Tibial artery (tissue), 4 donors: ENCODE measurements around the gene ERCC6.

Experiments used
- DNase-seq, 2 donors: peaks; one replicate each; pipeline ENCODE4 v3.0.0-alpha.2; 2019
- H3K27ac ChIP-seq, 2 donors: fragments of 200-600 bp; sonication (generic) in 1 of 2; 1 replicate in 1 of 2; 2 replicates in 1 of 2; pipeline ENCODE4 v1.5.1; 2018 to 2019; ENCODE audit warnings: mild to moderate bottlenecking in 1 of 2
- H3K27me3 ChIP-seq, 2 donors: fragments of 200-600 bp; sonication (generic) in 1 of 2; one replicate each; pipeline versions ENCODE4 v1.5.1 to v1.6.0; 2016 to 2019
- H3K36me3 ChIP-seq, 3 donors: fragments of 200-600 bp; sonication (generic) in 2 of 3; one replicate each; pipeline ENCODE4 v1.5.1; 2016 to 2019; ENCODE audit warnings: mild to moderate bottlenecking in 2 of 3
- H3K4me1 ChIP-seq, 4 donors: fragments of 200-600 bp; sonication (generic) in 2 of 4; 1 replicate in 3 of 4; 2 replicates in 1 of 4; pipeline ENCODE4 v1.5.1; 2016 to 2019
- H3K4me3 ChIP-seq, 2 donors: fragments of 200-600 bp; sonication (generic) in 1 of 2; 1 replicate in 1 of 2; 2 replicates in 1 of 2; pipeline ENCODE4 v1.5.1; 2018 to 2019; ENCODE audit warnings: mild to moderate bottlenecking in 2 of 2
- H3K9me3 ChIP-seq, 3 donors: fragments of 200-600 bp; sonication (generic) in 1 of 3; one replicate each; pipeline ENCODE4 v1.5.1; 2016 to 2019
- intact Hi-C: fragments of 100-400 bp; cut with DNase I; formaldehyde crosslinking; loops from one replicate; pipeline ENCODE4 v1.15.0; 2023; ENCODE audit warnings: low total_unique reads
- TF ChIP-seq, protein P1 (sequence below), 2 experiments: fragments of 200-600 bp in 1 of 2; fragments of 450-650 bp in 1 of 2; IDR thresholded peaks; one replicate each; pipeline ENCODE4 v1.5.1; 2017 to 2019; ENCODE audit warnings: antibody characterized with exemption in 2 of 2, mild to moderate bottlenecking in 1 of 2, moderate library complexity in 1 of 2

The ERCC6 gene

GRCh38 chr10:49527061-49527460 lies 11.9 kb downstream of the ERCC6 start:
- intact Hi-C loops: no loop called here
- Histone ChIP-seq H3K9me3 (no peaks in the 10 kb centered on the region), H3K4me1 (peaks cover 0 to 9% (median 4%) of the 10 kb centered on the region in 4 donors), H3K27ac (no peak overlapping the region), H3K4me3 (no peak overlapping the region), H3K36me3 (peaks cover 30 to 83% (median 55%) of the 10 kb centered on the region in 3 donors), H3K27me3 (no peaks in the 10 kb centered on the region)
- no peak for DNase-seq
- TF ChIP-seq, protein P1, sequence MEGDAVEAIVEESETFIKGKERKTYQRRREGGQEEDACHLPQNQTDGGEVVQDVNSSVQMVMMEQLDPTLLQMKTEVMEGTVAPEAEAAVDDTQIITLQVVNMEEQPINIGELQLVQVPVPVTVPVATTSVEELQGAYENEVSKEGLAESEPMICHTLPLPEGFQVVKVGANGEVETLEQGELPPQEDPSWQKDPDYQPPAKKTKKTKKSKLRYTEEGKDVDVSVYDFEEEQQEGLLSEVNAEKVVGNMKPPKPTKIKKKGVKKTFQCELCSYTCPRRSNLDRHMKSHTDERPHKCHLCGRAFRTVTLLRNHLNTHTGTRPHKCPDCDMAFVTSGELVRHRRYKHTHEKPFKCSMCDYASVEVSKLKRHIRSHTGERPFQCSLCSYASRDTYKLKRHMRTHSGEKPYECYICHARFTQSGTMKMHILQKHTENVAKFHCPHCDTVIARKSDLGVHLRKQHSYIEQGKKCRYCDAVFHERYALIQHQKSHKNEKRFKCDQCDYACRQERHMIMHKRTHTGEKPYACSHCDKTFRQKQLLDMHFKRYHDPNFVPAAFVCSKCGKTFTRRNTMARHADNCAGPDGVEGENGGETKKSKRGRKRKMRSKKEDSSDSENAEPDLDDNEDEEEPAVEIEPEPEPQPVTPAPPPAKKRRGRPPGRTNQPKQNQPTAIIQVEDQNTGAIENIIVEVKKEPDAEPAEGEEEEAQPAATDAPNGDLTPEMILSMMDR (IDR thresholded peaks at IDR 0.05): no peak

DNA sequence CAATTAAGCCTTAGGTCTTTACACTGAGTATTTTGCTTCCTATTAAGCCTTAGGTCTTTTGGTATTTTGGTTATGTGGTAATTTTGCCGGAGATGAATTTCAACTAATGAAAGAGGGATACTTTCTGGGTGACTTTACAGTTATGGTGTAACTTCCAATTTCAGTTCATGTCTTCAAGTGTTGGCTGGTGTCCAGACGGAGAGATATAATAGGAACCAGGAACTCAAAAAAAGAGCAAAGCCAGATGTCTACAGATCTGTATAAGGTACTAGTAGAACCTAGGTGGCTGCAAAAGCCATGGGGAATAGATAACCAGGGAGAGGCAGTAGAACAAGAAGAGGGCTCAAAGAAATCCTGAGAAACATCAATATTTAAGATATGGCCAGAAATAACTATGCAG lies 12.3 kb downstream of the ERCC6 start:
- Histone ChIP-seq H3K4me3 (no peak overlapping the region), H3K36me3 (peaks cover 26 to 79% (median 51%) of the 10 kb centered on the region in 3 donors), H3K4me1 (peaks cover 0 to 8% (median 2%) of the 10 kb centered on the region in 4 donors), H3K27ac (no peak overlapping the region), H3K27me3 (no peaks in the 10 kb centered on the region), H3K9me3 (no peaks in the 10 kb centered on the region)
- TF ChIP-seq, protein P1 (IDR thresholded peaks at IDR 0.05): no peak
- no peak for DNase-seq
- intact Hi-C loops: no loop called here

GRCh38 chr10:49524496-49524895 lies 14.4 kb downstream of the ERCC6 start:
- no peak overlapping the region for H3K4me3 ChIP-seq
- no peak for DNase-seq
- intact Hi-C loops: no loop called here
- H3K27ac ChIP-seq: no peak overlapping the region
- peaks cover 0 to 13% (median 2%) of the 10 kb centered on the region in 4 donors for H3K4me1 ChIP-seq
- TF ChIP-seq, protein P1 (IDR thresholded peaks at IDR 0.05): no peak
- H3K36me3 ChIP-seq: peaks cover 16 to 80% (median 59%) of the 10 kb centered on the region in 3 donors
- no peaks in the 10 kb centered on the region for H3K9me3 ChIP-seq
- H3K27me3 ChIP-seq: no peaks in the 10 kb centered on the region

DNA sequence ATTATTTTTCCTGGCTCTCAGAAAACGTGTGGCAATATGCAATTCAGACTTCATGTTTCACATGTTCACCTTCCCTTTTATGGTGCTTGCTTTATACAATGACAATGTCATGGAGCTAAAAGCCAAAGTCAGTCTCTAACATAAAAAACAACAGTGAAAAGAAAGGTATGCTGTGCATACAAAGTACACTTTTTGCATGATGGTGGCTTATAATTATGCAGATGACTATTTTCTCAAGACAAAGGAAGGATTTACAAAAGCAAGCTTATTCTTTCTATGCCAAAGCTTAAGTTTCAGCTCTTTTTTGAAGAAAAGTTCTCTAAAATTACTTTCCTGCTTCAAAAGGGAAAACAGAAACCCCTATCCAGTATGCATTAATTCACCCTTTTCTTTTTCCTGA lies 15.6 kb downstream of the ERCC6 start:
- H3K9me3 ChIP-seq: no peaks in the 10 kb centered on the region
- intact Hi-C loops: no loop called here
- peaks cover 0 to 15% (median 2%) of the 10 kb centered on the region in 4 donors for H3K4me1 ChIP-seq
- peaks cover 16 to 74% (median 59%) of the 10 kb centered on the region in 3 donors for H3K36me3 ChIP-seq
- H3K27ac ChIP-seq: no peak overlapping the region
- TF ChIP-seq, protein P1 (IDR thresholded peaks at IDR 0.05): no peak
- no peak for DNase-seq
- H3K4me3 ChIP-seq: no peak overlapping the region
- H3K27me3 ChIP-seq: no peaks in the 10 kb centered on the region

- Histone ChIP-seq H3K4me1 (peaks cover 0 to 15% (median 2%) of the 10 kb centered on the region in 4 donors), H3K36me3 (peaks cover 18 to 61% (median 43%) of the 10 kb centered on the region in 3 donors), H3K4me3 (no peak overlapping the region), H3K27ac (no peak overlapping the region), H3K27me3 (no peaks in the 10 kb centered on the region), H3K9me3 (no peaks in the 10 kb centered on the region)
- TF ChIP-seq, protein P1 (IDR thresholded peaks at IDR 0.05): no peak
- intact Hi-C loops: no loop called here
- no peak for DNase-seq
Measured at GRCh38 chr10:49521062-49521461, 17.9 kb downstream of the ERCC6 start.
